T-helper 1 cell (primary cell): ENCODE data around the gene ZNF578.
"Not testable (repeated sequence)": the region's sequence is repeated elsewhere in the genome, so short reads cannot be mapped to it uniquely, and the experiment has no call there.

Experiments used
- DNase-seq, 5 donors: peaks; one replicate each; pipeline ENCODE4 v3.0.0-alpha.2; 2012 to 2020

The ZNF578 gene

DNA sequence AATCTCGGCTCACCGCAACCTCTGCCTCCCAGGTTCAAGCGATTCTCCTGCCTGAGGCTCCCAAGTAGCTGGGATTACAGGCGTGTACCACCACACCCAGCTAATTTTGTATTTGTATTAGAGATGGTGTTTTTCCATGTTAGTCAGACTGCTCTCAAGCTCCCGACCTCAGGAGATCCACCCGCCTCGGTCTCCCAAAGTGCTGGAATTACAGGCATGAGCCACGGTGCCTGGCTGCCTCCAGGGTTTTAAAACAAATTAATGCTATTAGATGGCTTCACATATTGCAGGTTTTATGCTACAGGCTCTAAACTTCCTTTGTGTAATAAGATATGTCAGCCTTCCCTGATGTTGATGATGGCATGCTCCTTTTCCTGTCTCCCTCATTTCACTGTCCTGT is 108.3 kb downstream of the ZNF578 start:
- not testable (repeated sequence) for DNase-seq
